Measurements from ENCODE around the gene MTNR1A.

MTNR1A gene

DNA sequence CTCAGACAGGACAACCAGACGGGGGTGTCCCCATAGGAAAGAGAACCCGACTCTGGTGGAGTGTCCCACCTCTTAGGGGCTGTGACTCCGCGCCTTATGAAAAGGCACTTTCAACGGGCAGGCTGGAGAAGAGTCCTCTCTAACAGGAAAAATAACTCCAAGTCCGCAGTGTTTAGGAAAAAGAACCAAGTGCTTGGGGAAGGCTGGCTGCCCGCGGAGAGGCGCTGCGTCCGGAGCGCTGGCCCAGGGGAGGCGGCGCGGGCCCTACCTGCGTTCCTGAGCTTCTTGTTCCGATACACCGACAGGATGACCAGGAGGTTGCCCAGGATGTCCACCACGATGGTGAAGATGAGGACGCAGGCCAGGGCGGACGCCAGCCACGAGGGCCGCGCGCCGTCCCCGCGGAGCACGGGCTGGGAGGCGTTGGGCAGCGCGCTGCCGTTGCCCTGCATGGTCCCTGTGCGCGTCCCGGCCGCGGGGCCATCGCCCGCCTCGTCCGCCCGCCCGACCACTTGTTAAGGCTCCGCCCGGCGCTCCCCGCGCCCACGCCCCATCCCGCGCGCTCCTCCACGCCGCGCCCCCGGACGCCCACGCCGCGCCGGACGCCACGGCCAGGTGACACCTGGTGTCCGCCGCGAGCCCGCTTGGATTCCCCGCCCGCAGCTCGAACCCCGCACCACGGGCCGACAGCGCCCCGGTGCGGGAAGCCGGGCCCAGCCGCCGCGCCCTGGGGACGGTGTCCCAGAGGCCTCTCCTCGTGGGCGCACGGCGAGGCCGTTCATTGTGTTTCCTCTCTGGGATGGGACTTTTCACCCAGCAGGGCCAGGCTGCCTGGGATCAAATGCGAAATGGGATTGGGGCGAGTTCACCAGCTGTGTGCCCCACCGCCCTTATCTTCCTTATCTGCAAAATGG, at the start of gene MTNR1A:
MTNR1A (minus strand) TSS at position 654 of the 914 bp plus-strand sequence; CDS start at position 452, 202 bp downstream.
- no peak for DNase-seq (ENCODE audit: low read depth)

DNA sequence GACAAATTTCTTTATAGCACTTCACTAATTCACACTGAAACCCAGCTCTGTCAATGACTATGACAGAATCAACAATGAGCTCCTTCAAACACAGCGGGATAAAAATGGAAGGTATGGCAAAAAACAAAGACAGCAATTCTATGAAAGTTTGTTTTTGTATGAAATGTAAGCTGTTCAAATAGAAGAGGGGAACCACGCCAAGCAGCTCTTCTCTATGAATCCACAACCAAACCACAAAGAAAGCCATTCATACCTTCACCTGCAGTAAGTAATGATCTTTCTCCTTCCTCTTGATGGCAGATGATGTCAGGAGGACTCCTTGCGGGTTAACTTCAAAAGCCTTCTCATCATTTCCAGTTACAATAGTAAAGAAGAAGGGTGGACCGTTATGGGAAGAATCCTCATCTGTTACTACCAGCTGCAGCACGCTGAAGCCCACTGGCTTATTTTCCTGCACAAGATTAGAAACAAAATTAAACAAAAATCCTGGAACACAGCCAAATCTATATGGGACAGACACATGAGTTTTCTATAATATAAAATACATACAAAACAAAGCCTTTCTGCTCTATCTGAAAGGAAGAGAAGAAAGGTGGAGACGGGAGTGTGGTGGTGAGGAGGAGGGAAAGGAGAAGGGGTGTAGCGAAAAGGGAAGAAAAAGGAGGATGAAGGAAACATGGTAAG, 48.9 kb upstream of the MTNR1A start:
- DNase-seq (ENCODE audit: low read depth), result no peak

DNA sequence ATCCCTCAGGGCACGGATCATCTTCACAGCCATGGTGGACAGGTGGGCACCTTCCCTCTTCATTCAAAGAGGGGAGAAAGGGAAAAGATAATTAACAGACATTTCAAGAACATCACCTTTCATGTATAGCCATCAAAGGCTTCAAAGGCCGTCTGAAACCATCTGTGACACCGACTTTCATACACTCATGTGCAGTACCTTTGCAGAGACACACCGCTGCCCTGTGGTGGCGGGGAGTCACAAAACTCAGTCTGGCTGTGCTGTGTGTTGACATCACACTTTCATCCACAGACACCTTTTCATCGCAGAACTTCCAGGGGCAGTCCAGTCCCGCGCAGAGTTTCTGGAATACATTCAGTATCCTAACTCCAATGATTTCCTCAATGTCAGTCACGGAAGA, 47.6 kb upstream of the MTNR1A start:
- DNase-seq (ENCODE audit: low read depth), result no peak

DNA sequence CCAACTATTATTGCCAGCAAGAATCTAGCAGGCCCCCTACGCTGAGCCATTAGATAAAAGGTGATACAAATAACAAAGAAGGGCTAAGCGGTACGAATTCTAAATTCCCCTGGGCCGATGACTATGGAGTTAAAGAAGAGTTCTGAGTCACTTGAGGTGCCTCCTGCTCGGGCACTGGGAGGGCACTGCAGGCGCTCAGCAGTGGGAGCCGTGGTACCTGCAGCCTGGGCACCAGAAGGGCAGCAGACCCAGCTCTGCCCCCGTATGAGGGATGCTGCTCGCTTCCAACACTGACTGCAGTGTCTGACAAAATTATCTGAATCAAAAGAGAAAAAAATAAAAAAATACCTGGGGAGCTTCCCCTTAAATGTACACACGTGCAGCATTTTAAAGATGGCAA, 44.1 kb upstream of the MTNR1A start:
- DNase-seq (ENCODE audit: low read depth), result no peak

- no peak for DNase-seq (ENCODE audit: low read depth)
Observed at GRCh38 chr4:186598686-186599085, 43.3 kb upstream of the MTNR1A start.

GRCh38 chr4:186596850-186597390, 41.6 kb upstream of the MTNR1A start:
- DNase-seq (ENCODE audit: low read depth), result no peak

GRCh38 chr4:186596346-186596745, 41.0 kb upstream of the MTNR1A start:
- no peak for DNase-seq (ENCODE audit: low read depth)

DNA sequence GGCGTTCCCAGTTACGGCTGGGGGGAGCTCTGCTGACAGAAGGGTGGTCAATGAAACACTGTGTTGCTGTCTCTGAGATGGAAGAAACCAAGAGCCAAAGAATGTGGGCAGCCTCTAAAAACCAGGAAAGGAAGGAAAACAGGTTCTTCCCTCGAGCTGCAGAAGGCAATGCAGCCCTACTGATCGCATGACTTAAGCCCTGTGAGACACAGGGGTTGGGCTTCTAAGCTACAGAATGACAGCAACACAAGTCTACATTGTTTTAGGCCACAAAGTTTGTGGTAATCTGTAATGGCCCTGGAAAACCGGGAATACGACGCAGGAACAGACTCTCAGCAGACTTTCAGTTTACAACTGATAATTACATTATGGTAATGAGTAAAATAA, 38.2 kb upstream of the MTNR1A start:
- DNase-seq (ENCODE audit: low read depth), result no peak

- no peak for DNase-seq (ENCODE audit: low read depth)
Observed at GRCh38 chr4:186592966-186593586, 37.7 kb upstream of the MTNR1A start.

GRCh38 chr4:186592445-186592844, 37.1 kb upstream of the MTNR1A start:
- DNase-seq (ENCODE audit: low read depth), result no peak

DNA sequence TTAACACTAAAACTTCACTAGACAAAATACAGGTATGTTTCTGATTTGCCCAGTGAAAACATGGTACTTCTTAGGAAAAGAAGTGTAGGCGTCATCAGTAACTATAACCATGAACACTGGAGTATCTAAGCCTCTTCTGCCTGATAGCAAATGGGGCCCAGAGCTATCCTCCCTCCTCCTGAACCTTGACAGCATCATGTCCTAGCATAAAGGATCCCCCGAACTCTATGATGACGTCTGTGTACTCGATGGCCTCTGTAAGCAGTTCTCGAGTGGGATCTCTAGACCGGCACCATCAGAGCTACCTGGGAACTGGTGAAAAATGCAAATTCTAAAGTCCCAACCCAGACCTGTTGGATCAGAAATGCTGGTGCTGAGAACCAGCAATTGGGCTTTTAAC, 36.3 kb upstream of the MTNR1A start:
- DNase-seq (ENCODE audit: low read depth), result no peak

DNA sequence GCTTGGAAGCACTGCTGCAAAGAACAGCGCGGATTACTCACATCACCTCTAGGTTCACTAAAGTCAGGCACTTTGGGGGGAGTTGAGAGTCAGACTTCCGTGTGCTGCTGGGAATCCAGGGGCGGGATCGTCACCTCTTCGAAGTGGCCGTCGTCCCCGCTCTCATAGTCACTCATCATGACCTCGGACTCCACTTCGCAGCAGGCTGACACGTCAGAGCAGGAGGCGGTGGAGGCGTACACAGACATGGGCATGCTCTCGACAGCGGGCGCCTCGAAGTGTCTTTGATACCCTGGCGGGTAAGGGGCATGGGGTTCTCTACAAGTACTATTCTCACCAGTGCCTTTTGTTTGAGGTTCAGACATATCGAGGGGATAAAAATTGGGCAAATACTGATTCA, 33.1 kb upstream of the MTNR1A start:
- DNase-seq (ENCODE audit: low read depth), result no peak

- peak; percentile 51 for DNase-seq (ENCODE audit: low read depth)
Observed at GRCh38 chr4:186587416-186588018, 32.1 kb upstream of the MTNR1A start.

GRCh38 chr4:186586205-186586604, 30.8 kb upstream of the MTNR1A start:
- DNase-seq (ENCODE audit: low read depth), result peak; percentile 31

- peak; percentile 78 for DNase-seq (ENCODE audit: low read depth)
Observed at GRCh38 chr4:186584912-186585311, 29.5 kb upstream of the MTNR1A start.

DNA sequence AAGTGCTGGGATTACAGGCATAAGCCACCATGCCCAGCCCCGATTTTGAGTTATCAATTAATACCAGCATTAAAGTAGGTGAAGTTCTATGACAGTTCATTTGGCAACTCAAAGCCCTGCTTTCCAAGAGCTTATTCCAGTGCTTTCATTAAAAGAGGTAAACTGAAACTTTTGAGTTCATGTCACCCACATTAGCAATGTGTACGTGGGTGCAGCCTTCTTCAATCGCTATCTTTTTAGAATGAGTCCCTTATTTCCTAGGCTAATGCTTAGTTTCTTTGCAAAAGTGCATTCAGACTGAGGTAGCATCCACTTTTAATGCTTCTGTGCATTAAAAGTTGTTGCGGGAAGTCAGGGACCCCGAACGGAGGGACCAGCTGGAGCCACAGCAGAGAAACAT, 26.1 kb upstream of the MTNR1A start:
- no peak for DNase-seq (ENCODE audit: low read depth)

DNA sequence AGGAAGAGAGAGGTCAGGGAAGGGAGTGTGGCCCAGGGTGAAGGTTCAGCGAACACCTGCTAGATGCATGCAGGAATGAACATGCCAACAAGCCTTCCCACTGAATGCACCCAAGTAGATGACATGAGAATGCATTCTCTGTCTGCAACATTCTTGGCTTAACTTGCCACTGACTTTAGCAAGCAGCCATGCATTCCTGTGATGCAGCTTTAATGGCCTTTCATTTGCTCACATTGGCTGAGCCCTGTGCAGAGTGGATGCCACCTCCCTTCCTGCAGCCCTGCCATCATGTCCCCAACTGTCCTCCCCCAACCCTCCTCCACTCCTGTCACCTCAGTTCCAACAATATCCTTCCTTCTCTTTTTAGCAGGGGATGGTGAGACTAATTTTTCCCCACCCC, 25.3 kb upstream of the MTNR1A start:
- no peak for DNase-seq (ENCODE audit: low read depth)

GRCh38 chr4:186570193-186570996, 15.0 kb upstream of the MTNR1A start:
- peak; percentile 82 for DNase-seq (ENCODE audit: low read depth)

DNA sequence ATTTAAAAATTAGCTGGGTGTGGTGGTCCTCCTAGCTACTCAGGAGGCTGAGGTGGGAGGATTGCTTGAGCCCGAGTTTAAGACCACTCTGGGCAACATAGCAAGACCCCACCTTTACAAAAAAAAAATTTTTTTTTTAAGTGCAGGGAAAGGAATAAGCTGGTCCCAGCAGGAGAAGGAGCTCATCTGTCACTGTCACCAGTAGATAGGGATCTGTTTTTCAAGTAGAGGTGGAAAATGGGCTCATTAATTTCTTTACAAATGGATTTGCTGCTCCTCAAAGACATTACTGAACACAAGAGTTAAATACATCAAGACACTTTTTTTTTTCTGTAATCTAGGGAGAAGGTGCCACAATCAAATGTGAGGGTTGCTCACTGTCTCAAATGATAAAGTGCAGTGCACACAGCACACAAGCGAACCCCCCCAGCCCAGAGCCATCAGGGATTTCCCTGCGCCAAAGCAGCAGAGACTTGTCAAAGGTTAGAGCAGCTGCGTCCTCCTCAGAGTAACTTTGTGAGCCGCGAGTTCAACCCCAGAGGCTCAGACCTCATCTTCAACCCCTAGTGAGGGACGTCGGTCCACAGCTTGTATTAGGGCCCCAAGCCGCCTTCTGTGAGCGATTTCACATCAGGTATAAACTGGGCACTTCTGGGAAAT, 14.3 kb upstream of the MTNR1A start:
- DNase-seq (ENCODE audit: low read depth), result no peak

DNA sequence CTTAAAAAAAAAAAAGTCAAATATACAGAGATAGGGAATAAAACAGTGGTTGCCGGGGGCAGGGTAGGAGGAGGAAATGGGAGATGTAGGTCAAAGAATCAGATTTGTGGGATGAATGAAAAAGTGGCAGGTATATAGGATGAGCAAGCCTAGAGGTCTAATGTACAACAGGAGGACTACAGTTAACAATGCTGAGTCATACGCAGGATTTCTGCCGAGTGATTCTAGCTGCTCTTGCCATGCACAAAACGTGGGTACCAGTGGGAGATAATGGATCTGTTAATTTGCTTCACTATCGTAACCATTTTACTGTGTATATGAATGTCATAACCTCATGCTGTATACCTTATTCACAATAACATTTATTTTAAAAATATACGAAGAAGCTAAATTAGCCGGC, 10.7 kb upstream of the MTNR1A start:
- no peak for DNase-seq (ENCODE audit: low read depth)

DNA sequence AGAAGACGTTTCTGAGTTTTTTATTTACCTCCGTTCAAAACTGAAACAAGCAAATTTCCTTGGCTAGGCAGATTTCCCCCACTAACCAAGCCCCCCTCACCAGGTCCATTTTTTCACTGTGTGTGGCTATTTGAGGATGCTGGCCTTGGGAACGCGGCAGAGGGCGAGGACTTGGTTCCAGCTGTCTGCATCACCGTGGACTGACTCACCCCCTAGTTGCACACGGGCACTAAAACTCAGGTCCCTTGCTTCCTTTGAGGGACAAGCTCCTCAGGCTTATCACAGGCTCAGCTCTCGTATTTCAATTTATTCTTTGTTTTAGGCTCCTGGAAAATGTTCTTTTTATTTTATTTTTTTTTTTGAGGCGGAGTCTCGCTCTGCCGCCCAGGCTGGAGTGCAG, 8.4 kb upstream of the MTNR1A start:
- no peak for DNase-seq (ENCODE audit: low read depth)

Data from amniotic epithelial cell (primary cell).